ENCODE measurements around the gene NMS.
"Not testable (repeated sequence)": the region's sequence is repeated elsewhere in the genome, so short reads cannot be mapped to it uniquely, and the experiment has no call there.

The NMS gene

DNA sequence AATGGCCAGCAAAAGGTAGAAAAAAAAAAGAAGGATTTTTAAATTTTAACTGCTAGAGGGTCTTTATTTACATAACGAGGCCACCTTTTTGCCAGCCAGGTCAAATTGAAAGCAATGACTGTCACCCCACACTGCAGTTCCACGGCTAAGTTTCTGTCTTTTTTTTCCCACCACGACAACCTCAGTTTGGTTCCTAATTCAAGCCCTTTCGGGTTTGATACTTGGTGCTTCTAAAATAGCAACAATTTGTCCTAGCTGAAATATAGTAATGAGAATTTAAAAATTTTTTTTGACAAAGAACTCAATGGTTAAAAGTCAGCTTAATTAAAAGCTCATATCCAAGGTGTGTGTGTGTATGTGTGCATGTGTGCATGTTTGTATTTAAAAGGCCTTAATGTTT is 16.4 kb upstream of the NMS start:
- Histone ChIP-seq H3K79me2 (no peaks in the 10 kb centered on the region), H3K27ac (no peak overlapping the region), H3K27me3 (ENCODE audit: control insufficient read depth, insufficient read depth, low read length) (no peaks in the 10 kb centered on the region), H2AFZ (no peak overlapping the region), H3K4me3 (ENCODE audit: low read depth, low read length) (no peak overlapping the region), H3K9ac (no peak overlapping the region), H3K9me3 (ENCODE audit: control insufficient read depth, low read length) (no peaks in the 10 kb centered on the region), H3K36me3 (ENCODE audit: control insufficient read depth, insufficient read depth, low read length) (no peaks in the 10 kb centered on the region), H3K4me2 (ENCODE audit: low read length) (no peak overlapping the region), H3K4me1 (no peaks in the 10 kb centered on the region)
- TF ChIP-seq CTCF (IDR thresholded peaks at IDR 0.05), result no peak

DNA sequence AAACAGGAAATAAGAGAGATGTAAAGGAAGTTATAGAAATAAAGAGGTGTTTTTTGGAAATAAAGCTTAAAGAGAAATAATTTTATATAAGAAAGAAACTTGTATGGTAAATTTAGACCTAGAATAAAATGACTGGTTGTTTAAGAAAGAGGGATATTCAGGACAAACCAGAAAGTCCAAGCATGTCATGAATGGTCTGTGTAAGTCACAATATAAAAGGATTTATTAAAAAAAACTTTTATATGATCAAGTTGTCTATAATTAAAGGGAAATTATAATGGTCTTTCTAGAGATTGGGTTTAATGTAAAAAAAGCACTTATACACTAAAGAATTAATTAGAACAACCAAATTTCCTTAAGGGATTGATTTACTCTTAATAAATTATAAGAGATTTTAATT is 13.9 kb upstream of the NMS start:
- not testable (repeated sequence) for H3K27me3 ChIP-seq (ENCODE audit: control insufficient read depth, insufficient read depth, low read length); H3K79me2 ChIP-seq; H3K9ac ChIP-seq; H3K36me3 ChIP-seq (ENCODE audit: control insufficient read depth, insufficient read depth, low read length); H2AFZ ChIP-seq; H3K9me3 ChIP-seq (ENCODE audit: control insufficient read depth, low read length); H3K4me1 ChIP-seq; H3K4me2 ChIP-seq (ENCODE audit: low read length); H3K27ac ChIP-seq; H3K4me3 ChIP-seq (ENCODE audit: low read depth, low read length)

GRCh38 chr2:100460904-100461530 is 9.3 kb upstream of the NMS start:
- no peak overlapping the region for H3K9ac ChIP-seq
- no peak overlapping the region for H3K4me3 ChIP-seq (ENCODE audit: low read depth, low read length)
- no peaks in the 10 kb centered on the region for H3K27me3 ChIP-seq (ENCODE audit: control insufficient read depth, insufficient read depth, low read length)
- H3K36me3 ChIP-seq (ENCODE audit: control insufficient read depth, insufficient read depth, low read length), result no peaks in the 10 kb centered on the region
- no peaks in the 10 kb centered on the region for H3K79me2 ChIP-seq
- no peak overlapping the region for H3K4me2 ChIP-seq (ENCODE audit: low read length)
- no peak for TF ChIP-seq CTCF (IDR thresholded peaks at IDR 0.05)
- no peaks in the 10 kb centered on the region for H3K4me1 ChIP-seq
- H3K9me3 ChIP-seq (ENCODE audit: control insufficient read depth, low read length), result no peaks in the 10 kb centered on the region
- no peak overlapping the region for H2AFZ ChIP-seq
- H3K27ac ChIP-seq, result no peak overlapping the region

GRCh38 chr2:100470898-100471514 is 724 bp downstream of the NMS start:
- Histone ChIP-seq H3K27ac (no peak overlapping the region), H2AFZ (no peak overlapping the region), H3K36me3 (ENCODE audit: control insufficient read depth, insufficient read depth, low read length) (no peaks in the 10 kb centered on the region), H3K27me3 (ENCODE audit: control insufficient read depth, insufficient read depth, low read length) (no peaks in the 10 kb centered on the region), H3K9ac (no peak overlapping the region), H3K4me2 (ENCODE audit: low read length) (no peak overlapping the region), H3K79me2 (no peaks in the 10 kb centered on the region), H3K4me3 (ENCODE audit: low read depth, low read length) (no peak overlapping the region), H3K9me3 (ENCODE audit: control insufficient read depth, low read length) (no peaks in the 10 kb centered on the region), H3K4me1 (no peaks in the 10 kb centered on the region)
- no peak for TF ChIP-seq CTCF (IDR thresholded peaks at IDR 0.05)

DNA sequence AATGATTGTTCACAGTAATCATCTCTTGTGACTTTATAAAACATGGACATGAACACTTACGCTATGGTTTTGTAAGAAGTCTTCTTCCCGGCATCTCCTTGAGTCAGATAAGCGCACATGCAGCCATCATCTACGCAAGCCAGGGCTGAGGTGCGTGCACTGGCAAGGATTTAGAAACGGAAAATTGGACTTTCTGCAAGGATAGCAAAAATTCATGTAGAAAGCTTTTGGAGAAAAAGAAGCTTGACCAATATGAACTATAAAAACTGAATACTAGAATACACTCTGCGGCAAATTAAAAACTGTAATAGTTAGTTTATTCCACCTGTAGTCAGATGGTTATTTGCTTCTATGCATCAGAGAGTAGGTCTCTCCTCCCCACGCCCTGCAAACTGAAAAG is 6.3 kb downstream of the NMS start:
- Histone ChIP-seq H3K79me2 (no peaks in the 10 kb centered on the region), H3K9me3 (ENCODE audit: control insufficient read depth, low read length) (no peaks in the 10 kb centered on the region), H3K36me3 (ENCODE audit: control insufficient read depth, insufficient read depth, low read length) (no peaks in the 10 kb centered on the region), H3K4me1 (no peaks in the 10 kb centered on the region), H3K4me3 (ENCODE audit: low read depth, low read length) (no peak overlapping the region), H3K4me2 (ENCODE audit: low read length) (no peak overlapping the region), H3K27me3 (ENCODE audit: control insufficient read depth, insufficient read depth, low read length) (no peaks in the 10 kb centered on the region), H2AFZ (no peak overlapping the region), H3K9ac (no peak overlapping the region), H3K27ac (no peak overlapping the region)
- TF ChIP-seq CTCF (IDR thresholded peaks at IDR 0.05), result no peak
